Non-pigmented ciliary epithelial cell (primary cell): ENCODE measurements around the gene FNDC3A.
"Not testable (repeated sequence)": the region's sequence is repeated elsewhere in the genome, so short reads cannot be mapped to it uniquely, and the experiment has no call there.

Source experiments
- DNase-seq: peaks from one replicate; pipeline ENCODE4 v3.0.0-alpha.2; 2010; ENCODE audit warnings: low read depth

Gene FNDC3A

GRCh38 chr13:48977286-48977625 lies 1.5 kb downstream of the FNDC3A start:
- no peak for DNase-seq

- no peak for DNase-seq
Observed at GRCh38 chr13:48977973-48978372, 2.3 kb downstream of the FNDC3A start.

- no peak for DNase-seq
Observed at GRCh38 chr13:48978942-48979601, 3.4 kb downstream of the FNDC3A start.

GRCh38 chr13:48979892-48980291 lies 4.2 kb downstream of the FNDC3A start:
- DNase-seq, result no peak

GRCh38 chr13:48983331-48983730 lies 7.6 kb downstream of the FNDC3A start:
- no peak for DNase-seq

GRCh38 chr13:48985756-48986155 lies 10.0 kb downstream of the FNDC3A start:
- no peak for DNase-seq

- DNase-seq, result no peak
Observed at GRCh38 chr13:48990900-48991299, 15.2 kb downstream of the FNDC3A start.

GRCh38 chr13:48993150-48993549 lies 17.4 kb downstream of the FNDC3A start:
- no peak for DNase-seq

- DNase-seq, result peak; percentile 47
Observed at GRCh38 chr13:48994706-48995105, 19.0 kb downstream of the FNDC3A start.

- no peak for DNase-seq
Observed at GRCh38 chr13:48998641-48999292, 23.1 kb downstream of the FNDC3A start.

GRCh38 chr13:49000247-49000646 lies 24.5 kb downstream of the FNDC3A start:
- DNase-seq, result no peak

GRCh38 chr13:49018986-49019635 lies 43.4 kb downstream of the FNDC3A start:
- DNase-seq, result not testable (repeated sequence)

GRCh38 chr13:49020328-49020727 lies 44.6 kb downstream of the FNDC3A start:
- DNase-seq, result no peak

- DNase-seq, result no peak
Observed at GRCh38 chr13:49020940-49021553, 45.3 kb downstream of the FNDC3A start.

- no peak for DNase-seq
Observed at GRCh38 chr13:49021953-49022352, 46.2 kb downstream of the FNDC3A start.

GRCh38 chr13:49022472-49023144 lies 46.9 kb downstream of the FNDC3A start:
- no peak for DNase-seq

GRCh38 chr13:49023431-49023830 lies 47.7 kb downstream of the FNDC3A start:
- peak; percentile 70 for DNase-seq

GRCh38 chr13:49026851-49027250 lies 51.1 kb downstream of the FNDC3A start:
- DNase-seq, result no peak

GRCh38 chr13:49029570-49029969 lies 53.9 kb downstream of the FNDC3A start:
- DNase-seq, result no peak

GRCh38 chr13:49030213-49030612 lies 54.5 kb downstream of the FNDC3A start:
- no peak for DNase-seq

- no peak for DNase-seq
Observed at GRCh38 chr13:49040872-49041271, 65.2 kb downstream of the FNDC3A start.

GRCh38 chr13:49042476-49042875 lies 66.8 kb downstream of the FNDC3A start:
- no peak for DNase-seq

- no peak for DNase-seq
Observed at GRCh38 chr13:49044008-49044407, 68.3 kb downstream of the FNDC3A start.
